ENCODE data around the gene AIPL1. TPM values are rescaled to one million over a fixed set of nuclear protein-coding genes. Genes with fewer than 3 reads are reported as not detected.
A peak's percentile ranks its signal among the peaks of the same experiment; 100 is the strongest.

AIPL1 gene
- total and polyA plus RNA-seq, 2 of the 13 experiments (the other 11 are each of a cell fraction or from before 2014, with no cell fraction given), result not detected

DNA sequence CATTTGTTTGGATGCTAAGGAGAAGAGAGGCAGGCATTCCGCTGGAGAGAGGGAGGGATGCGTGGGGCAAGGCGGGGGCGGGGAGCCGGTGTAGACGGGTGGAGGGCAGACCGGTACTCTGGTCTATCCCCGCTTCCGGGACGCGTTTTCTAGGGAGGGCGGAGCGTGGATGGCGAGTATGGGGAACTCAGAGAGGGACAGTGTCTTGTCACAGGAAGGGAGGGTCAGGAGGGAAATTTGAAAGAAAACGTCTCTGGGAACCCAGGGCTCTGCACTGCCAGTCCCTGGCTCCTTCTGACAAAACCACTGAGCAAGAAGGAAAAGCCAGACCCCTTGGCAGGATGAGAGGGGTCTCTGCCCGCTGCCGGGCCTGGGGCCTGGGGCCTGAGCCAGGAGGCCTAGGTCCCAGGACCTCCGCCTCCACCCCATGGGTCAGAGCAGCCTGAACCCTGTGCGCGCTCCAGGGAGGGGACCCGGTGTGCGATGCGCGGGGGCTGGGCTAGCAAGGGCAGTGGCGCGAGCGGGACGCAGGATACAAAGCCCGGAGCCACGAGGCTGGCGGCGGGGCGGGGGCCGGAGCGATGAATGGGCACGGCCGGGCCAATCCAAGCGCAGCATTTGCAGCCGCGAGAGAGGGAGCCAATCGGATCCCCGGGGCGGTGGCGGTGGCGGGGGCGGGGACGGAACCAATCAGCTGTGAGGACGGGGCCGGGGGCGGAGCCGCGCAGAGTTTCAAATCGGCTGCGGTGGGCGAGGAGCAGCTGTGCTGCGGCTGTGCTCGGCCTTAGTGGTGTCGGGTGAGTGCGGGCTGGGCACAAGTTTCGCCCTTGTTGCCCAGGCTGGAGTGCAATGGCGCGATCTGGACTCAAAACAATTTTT is 9.0 kb upstream of the AIPL1 start, which contains the start of gene PIMREG (continued):
- TF ChIP-seq, protein P1, sequence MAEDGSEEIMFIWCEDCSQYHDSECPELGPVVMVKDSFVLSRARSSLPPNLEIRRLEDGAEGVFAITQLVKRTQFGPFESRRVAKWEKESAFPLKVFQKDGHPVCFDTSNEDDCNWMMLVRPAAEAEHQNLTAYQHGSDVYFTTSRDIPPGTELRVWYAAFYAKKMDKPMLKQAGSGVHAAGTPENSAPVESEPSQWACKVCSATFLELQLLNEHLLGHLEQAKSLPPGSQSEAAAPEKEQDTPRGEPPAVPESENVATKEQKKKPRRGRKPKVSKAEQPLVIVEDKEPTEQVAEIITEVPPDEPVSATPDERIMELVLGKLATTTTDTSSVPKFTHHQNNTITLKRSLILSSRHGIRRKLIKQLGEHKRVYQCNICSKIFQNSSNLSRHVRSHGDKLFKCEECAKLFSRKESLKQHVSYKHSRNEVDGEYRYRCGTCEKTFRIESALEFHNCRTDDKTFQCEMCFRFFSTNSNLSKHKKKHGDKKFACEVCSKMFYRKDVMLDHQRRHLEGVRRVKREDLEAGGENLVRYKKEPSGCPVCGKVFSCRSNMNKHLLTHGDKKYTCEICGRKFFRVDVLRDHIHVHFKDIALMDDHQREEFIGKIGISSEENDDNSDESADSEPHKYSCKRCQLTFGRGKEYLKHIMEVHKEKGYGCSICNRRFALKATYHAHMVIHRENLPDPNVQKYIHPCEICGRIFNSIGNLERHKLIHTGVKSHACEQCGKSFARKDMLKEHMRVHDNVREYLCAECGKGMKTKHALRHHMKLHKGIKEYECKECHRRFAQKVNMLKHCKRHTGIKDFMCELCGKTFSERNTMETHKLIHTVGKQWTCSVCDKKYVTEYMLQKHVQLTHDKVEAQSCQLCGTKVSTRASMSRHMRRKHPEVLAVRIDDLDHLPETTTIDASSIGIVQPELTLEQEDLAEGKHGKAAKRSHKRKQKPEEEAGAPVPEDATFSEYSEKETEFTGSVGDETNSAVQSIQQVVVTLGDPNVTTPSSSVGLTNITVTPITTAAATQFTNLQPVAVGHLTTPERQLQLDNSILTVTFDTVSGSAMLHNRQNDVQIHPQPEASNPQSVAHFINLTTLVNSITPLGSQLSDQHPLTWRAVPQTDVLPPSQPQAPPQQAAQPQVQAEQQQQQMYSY (CRISPR knock-in tag; IDR thresholded peaks at IDR 0.05), result peak; percentile 73; the same call in 1 of the 2 replicates
- TF ChIP-seq ZBTB21 (CRISPR knock-in tag; IDR thresholded peaks at IDR 0.05) (no peak), REPIN1 (CRISPR knock-in tag; IDR thresholded peaks at IDR 0.05; ENCODE audit: borderline replicate concordance, low read depth) (peak; percentile 74; the same call in 1 of the 2 replicates), ZZZ3 (CRISPR knock-in tag; IDR thresholded peaks at IDR 0.05; ENCODE audit: borderline replicate concordance) (no peak), LBX2 (CRISPR knock-in tag; IDR thresholded peaks at IDR 0.05; ENCODE audit: borderline replicate concordance) (no peak), HCFC1 (IDR thresholded peaks at IDR 0.05; ENCODE audit: low read depth, low read length) (no peak), STAT5B (CRISPR knock-in tag; IDR thresholded peaks at IDR 0.05) (peak; percentile 58; the same call in 1 of the 2 replicates), THRA (CRISPR knock-in tag; IDR thresholded peaks at IDR 0.05; ENCODE audit: borderline replicate concordance) (no peak), SATB2 (CRISPR knock-in tag; IDR thresholded peaks at IDR 0.05) (no peak), ONECUT2 (CRISPR knock-in tag; IDR thresholded peaks at IDR 0.05) (no peak), TP53 (CRISPR knock-in tag; conservative IDR thresholded peaks at IDR 0.05) (no peak)
- TF ChIP-seq, protein P2, sequence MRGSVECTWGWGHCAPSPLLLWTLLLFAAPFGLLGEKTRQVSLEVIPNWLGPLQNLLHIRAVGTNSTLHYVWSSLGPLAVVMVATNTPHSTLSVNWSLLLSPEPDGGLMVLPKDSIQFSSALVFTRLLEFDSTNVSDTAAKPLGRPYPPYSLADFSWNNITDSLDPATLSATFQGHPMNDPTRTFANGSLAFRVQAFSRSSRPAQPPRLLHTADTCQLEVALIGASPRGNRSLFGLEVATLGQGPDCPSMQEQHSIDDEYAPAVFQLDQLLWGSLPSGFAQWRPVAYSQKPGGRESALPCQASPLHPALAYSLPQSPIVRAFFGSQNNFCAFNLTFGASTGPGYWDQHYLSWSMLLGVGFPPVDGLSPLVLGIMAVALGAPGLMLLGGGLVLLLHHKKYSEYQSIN (CRISPR knock-in tag; IDR thresholded peaks at IDR 0.05; ENCODE audit: borderline replicate concordance), result no peak
- TF ChIP-seq, protein P3, sequence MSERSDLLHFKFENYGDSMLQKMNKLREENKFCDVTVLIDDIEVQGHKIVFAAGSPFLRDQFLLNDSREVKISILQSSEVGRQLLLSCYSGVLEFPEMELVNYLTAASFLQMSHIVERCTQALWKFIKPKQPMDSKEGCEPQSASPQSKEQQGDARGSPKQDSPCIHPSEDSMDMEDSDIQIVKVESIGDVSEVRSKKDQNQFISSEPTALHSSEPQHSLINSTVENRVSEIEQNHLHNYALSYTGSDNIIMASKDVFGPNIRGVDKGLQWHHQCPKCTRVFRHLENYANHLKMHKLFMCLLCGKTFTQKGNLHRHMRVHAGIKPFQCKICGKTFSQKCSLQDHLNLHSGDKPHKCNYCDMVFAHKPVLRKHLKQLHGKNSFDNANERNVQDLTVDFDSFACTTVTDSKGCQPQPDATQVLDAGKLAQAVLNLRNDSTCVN (CRISPR knock-in tag; IDR thresholded peaks at IDR 0.05; ENCODE audit: borderline replicate concordance), result no peak
- TF ChIP-seq, protein P4, sequence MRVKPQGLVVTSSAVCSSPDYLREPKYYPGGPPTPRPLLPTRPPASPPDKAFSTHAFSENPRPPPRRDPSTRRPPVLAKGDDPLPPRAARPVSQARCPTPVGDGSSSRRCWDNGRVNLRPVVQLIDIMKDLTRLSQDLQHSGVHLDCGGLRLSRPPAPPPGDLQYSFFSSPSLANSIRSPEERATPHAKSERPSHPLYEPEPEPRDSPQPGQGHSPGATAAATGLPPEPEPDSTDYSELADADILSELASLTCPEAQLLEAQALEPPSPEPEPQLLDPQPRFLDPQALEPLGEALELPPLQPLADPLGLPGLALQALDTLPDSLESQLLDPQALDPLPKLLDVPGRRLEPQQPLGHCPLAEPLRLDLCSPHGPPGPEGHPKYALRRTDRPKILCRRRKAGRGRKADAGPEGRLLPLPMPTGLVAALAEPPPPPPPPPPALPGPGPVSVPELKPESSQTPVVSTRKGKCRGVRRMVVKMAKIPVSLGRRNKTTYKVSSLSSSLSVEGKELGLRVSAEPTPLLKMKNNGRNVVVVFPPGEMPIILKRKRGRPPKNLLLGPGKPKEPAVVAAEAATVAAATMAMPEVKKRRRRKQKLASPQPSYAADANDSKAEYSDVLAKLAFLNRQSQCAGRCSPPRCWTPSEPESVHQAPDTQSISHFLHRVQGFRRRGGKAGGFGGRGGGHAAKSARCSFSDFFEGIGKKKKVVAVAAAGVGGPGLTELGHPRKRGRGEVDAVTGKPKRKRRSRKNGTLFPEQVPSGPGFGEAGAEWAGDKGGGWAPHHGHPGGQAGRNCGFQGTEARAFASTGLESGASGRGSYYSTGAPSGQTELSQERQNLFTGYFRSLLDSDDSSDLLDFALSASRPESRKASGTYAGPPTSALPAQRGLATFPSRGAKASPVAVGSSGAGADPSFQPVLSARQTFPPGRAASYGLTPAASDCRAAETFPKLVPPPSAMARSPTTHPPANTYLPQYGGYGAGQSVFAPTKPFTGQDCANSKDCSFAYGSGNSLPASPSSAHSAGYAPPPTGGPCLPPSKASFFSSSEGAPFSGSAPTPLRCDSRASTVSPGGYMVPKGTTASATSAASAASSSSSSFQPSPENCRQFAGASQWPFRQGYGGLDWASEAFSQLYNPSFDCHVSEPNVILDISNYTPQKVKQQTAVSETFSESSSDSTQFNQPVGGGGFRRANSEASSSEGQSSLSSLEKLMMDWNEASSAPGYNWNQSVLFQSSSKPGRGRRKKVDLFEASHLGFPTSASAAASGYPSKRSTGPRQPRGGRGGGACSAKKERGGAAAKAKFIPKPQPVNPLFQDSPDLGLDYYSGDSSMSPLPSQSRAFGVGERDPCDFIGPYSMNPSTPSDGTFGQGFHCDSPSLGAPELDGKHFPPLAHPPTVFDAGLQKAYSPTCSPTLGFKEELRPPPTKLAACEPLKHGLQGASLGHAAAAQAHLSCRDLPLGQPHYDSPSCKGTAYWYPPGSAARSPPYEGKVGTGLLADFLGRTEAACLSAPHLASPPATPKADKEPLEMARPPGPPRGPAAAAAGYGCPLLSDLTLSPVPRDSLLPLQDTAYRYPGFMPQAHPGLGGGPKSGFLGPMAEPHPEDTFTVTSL (CRISPR knock-in tag; IDR thresholded peaks at IDR 0.05; ENCODE audit: borderline replicate concordance), result no peak
